Mucosa of descending colon (tissue), 3 donors: ENCODE data around the gene KBTBD12. TPM values are rescaled to one million over a fixed set of nuclear protein-coding genes. Genes with fewer than 3 reads are reported as not detected.

Source experiments
- ATAC-seq: fragments of 200-7000 bp; cut with Tn5 transposase; one replicate; pipeline ENCODE4 v1.9.1; 2020; ENCODE audit warnings: mild to moderate bottlenecking, moderate library complexity
- DNase-seq, 3 donors: peaks; one replicate each; pipeline ENCODE4 v3.0.0-alpha.2; 2020
- H3K36me3 ChIP-seq: fragments of 200-600 bp; one replicate; pipeline ENCODE4 v1.8.0; 2021; ENCODE audit warnings: low read depth, mild to moderate bottlenecking
- H3K4me1 ChIP-seq: fragments of 200-600 bp; one replicate; pipeline ENCODE4 v1.8.0; 2021; ENCODE audit warnings: low read depth, mild to moderate bottlenecking
- H3K4me3 ChIP-seq: fragments of 200-600 bp; one replicate; pipeline ENCODE4 v1.8.0; 2021; ENCODE audit warnings: mild to moderate bottlenecking
- H3K9me3 ChIP-seq: fragments of 200-600 bp; one replicate; pipeline ENCODE4 v1.8.0; 2021; ENCODE audit warnings: mild to moderate bottlenecking
- intact Hi-C, 2 donors: fragments of 100-400 bp; cut with DNase I in 1 of 2; cut with micrococcal nuclease in 1 of 2; formaldehyde crosslinking; loops; one replicate each; pipeline versions ENCODE4 v1.11.0 to v1.11.1; 2022; cut with DNase I, micrococcal nuclease
- total RNA-seq, 3 donors: library from RNA; stranded (reverse); fragmentation: NEBNext Ultra II Directional in 2 of 3; extraction: Animal tissue kit (Norgen Biotek cat#: 25700) in 2 of 3; gene quantifications; one replicate each; pipeline versions ENCODE4 v1.2.1 to v1.2.4, GENCODE V29; 2021 to 2023
- TF ChIP-seq, protein P1 (sequence below): fragments of 200-600 bp; IDR thresholded peaks from one replicate; pipeline ENCODE4 v1.8.0; 2022; ENCODE audit warnings: antibody characterized with exemption, mild to moderate bottlenecking
- donor health status: DM: no; HTN: no; CAD: no; lungs with moderate emphysema.
- donor health status: DM: no; HTN: no; CAD: no.
- donor health status: DM: no; HTN: yes; CAD: no.

The KBTBD12 gene
- total RNA-seq, 3 donors from 2014 or later: 3.1 to 6.6 (median 5.5) TPM

DNA sequence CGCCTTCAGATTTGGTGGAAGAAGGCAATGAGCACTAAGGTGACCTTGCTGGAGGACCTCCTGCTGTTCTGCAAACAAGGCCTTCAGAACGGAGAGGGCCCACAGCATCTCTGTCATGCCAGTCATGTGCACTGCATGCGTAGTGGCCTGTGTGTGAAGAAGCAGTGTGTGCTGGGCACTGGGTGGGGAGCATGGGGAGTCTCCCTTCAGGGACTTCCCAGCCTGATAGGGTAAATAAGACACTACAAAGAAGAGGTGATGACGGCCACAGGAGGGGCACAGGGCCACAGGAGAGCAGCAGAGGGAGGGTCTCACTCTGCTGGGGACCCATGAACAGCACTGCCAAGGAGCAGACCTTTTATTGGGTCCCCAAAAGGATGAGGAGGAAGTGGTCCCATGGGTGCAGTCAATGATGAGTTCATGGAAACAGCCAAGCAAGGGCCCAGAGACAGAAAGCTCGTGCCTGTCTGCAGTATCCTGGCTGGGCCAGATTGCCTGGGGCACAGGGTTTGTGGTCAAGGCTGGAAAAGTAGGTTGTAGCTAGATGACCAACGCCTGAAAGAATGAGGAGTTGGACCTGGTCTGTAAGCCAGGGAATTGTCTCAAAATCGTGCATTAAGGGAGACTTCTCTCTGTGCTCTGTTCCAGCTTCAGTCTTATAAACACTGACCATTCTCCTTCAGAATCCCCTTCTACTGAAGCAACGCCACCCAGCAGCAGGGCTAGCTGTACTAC is 69.4 kb downstream of the KBTBD12 start:
- Histone ChIP-seq H3K9me3 (no peaks in the 10 kb centered on the region), H3K4me3 (no peak overlapping the region), H3K4me1 (peaks cover 4% of the 10 kb centered on the region), H3K36me3 (no peaks in the 10 kb centered on the region)
- TF ChIP-seq, protein P1, sequence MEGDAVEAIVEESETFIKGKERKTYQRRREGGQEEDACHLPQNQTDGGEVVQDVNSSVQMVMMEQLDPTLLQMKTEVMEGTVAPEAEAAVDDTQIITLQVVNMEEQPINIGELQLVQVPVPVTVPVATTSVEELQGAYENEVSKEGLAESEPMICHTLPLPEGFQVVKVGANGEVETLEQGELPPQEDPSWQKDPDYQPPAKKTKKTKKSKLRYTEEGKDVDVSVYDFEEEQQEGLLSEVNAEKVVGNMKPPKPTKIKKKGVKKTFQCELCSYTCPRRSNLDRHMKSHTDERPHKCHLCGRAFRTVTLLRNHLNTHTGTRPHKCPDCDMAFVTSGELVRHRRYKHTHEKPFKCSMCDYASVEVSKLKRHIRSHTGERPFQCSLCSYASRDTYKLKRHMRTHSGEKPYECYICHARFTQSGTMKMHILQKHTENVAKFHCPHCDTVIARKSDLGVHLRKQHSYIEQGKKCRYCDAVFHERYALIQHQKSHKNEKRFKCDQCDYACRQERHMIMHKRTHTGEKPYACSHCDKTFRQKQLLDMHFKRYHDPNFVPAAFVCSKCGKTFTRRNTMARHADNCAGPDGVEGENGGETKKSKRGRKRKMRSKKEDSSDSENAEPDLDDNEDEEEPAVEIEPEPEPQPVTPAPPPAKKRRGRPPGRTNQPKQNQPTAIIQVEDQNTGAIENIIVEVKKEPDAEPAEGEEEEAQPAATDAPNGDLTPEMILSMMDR: no peak
- intact Hi-C loops: no loop called here
- no peak for DNase-seq
- no peak for ATAC-seq

DNA sequence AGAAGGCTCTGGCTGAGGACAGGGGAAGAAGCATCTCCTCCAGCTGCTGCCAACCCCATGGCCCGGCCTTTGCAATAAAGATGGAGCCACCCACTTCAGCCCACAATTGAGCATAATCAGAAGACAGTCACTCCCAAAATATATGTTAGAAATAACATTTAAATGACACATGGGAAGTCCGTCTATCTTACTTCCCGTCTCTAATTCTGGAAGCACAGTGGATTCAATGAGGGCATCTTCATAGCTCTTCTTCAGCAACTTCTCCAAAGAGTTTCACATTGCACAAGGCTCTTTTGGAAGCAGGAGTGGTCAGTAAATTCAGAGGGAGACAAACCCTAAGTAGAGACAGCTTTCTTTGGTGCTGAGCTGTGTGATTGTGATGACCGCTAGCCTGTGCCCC is 70.2 kb downstream of the KBTBD12 start:
- TF ChIP-seq, protein P1: no peak
- DNase-seq (no peak), ATAC-seq (no peak)
- no peaks in the 10 kb centered on the region for H3K9me3 ChIP-seq
- intact Hi-C loops: no loop called here
- H3K4me1 ChIP-seq: peaks cover 4% of the 10 kb centered on the region
- no peak overlapping the region for H3K4me3 ChIP-seq
- H3K36me3 ChIP-seq: no peaks in the 10 kb centered on the region

DNA sequence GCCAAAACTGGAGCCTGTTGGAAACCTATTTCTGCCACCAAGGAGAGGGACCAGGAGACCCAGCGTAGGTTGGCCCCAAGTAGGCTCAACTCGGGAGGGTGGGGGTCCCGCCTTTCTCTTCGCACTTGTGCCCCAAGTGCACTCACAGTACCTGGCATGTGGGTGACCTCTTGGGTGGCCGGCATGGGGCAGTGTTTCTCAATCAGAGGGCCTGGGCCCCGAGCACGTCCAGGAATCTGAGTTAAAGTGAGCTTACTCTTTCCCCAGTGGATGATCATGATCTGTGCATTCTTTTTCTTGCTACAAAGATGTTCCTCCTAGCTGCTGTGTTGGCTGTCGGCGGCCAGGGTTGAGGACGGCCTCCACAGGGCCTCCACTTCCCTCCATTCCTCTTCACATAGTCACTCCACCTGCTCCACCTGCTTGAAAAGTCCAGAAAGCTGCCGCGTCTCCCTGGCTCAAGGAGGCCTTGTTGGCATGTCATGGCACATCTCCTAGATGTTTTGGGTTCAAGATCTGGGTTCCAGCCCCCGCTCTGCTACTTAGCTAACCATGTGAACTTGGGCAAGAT is 70.7 kb downstream of the KBTBD12 start:
- Histone ChIP-seq H3K4me3 (no peak overlapping the region), H3K4me1 (peaks cover 4% of the 10 kb centered on the region), H3K36me3 (no peaks in the 10 kb centered on the region), H3K9me3 (no peaks in the 10 kb centered on the region)
- ATAC-seq (no peak), DNase-seq (no peak)
- intact Hi-C loops: no loop called here
- TF ChIP-seq, protein P1: no peak

DNA sequence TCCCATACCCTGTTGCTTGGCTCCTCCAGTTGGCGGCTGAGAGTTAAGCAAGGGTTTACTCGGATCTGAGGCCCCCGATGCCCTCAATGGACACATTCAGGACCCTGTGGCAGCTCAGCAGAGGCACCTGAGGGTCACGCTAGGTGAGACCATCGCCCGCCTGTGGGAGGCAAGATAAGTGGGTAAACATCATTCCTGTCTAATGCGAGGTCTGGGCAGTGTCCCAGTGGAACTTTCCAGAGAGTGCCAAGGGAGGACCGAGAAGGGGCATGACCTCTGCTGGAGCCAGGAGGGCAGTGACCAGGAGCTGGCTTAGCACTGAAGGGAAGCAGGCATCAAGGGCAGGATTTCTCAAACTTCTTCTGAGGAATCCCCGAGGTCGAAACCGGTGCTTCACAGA is 71.8 kb downstream of the KBTBD12 start:
- intact Hi-C loops: no loop called here
- no peak for DNase-seq
- TF ChIP-seq, protein P1: no peak

DNA sequence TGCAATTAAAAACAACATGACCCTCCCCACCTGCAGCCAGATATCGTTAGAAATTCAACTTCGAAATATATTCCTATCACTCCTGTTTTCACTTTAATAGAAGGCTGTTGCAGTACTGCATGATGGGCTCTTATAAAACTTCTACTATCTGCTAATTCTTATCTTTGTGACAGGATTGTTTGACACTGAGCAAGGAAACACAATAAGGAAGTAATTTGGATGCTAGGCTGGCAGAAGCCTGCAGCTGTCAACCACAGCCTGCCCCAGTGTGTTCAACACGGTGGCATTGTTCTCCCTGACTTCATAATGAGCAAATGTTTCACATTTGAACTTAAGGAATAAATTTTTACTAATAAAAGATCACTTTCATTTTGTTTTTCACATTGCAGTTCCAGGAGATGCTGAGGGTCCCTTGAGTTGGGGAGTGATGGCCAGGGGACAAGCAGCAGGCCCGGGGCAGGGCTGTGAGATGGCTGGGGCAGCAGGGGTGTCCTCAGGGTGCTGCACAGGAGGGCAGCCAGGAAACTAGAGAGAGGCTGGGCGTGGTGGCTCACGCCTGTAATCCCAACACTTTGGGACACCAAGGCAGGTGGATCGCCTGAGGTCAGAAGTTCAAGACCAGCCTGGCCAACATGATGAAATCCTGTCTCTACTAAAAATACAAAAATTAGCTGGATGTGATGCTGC is 72.4 kb downstream of the KBTBD12 start:
- Histone ChIP-seq H3K9me3 (no peaks in the 10 kb centered on the region), H3K4me1 (peaks cover 4% of the 10 kb centered on the region), H3K4me3 (no peak overlapping the region), H3K36me3 (no peaks in the 10 kb centered on the region)
- peak; percentile 87 for ATAC-seq
- peak in 1 of 3 donors; percentile 29 for DNase-seq
- TF ChIP-seq, protein P1: no peak
- intact Hi-C loops: no loop called here

More for the DNA sequence above, 71.8 kb downstream of the KBTBD12 start:
- peaks cover 4% of the 10 kb centered on the region for H3K4me1 ChIP-seq
- H3K4me3 ChIP-seq: no peak overlapping the region
- H3K36me3 ChIP-seq: no peaks in the 10 kb centered on the region
- H3K9me3 ChIP-seq: no peaks in the 10 kb centered on the region
- no peak for ATAC-seq
